Body of pancreas (tissue), 4 donors: ENCODE results near the gene KDR.

ENCODE experiments used
- CTCF ChIP-seq, 7 experiments: fragments of 450-650 bp in 4 of 7; fragments of 200-600 bp in 3 of 7; sonication (generic) in 3 of 7; IDR thresholded peaks; one replicate each; pipeline ENCODE4 v1.5.1; 2016 to 2019; ENCODE audit warnings: antibody characterized with exemption in 7 of 7
- POLR2A ChIP-seq, 3 donors: fragments of 450-650 bp; IDR thresholded peaks; one replicate each; pipeline ENCODE4 v1.6.1; 2016; ENCODE audit warnings: antibody characterized with exemption in 3 of 3, mild to moderate bottlenecking in 2 of 3

DNA sequence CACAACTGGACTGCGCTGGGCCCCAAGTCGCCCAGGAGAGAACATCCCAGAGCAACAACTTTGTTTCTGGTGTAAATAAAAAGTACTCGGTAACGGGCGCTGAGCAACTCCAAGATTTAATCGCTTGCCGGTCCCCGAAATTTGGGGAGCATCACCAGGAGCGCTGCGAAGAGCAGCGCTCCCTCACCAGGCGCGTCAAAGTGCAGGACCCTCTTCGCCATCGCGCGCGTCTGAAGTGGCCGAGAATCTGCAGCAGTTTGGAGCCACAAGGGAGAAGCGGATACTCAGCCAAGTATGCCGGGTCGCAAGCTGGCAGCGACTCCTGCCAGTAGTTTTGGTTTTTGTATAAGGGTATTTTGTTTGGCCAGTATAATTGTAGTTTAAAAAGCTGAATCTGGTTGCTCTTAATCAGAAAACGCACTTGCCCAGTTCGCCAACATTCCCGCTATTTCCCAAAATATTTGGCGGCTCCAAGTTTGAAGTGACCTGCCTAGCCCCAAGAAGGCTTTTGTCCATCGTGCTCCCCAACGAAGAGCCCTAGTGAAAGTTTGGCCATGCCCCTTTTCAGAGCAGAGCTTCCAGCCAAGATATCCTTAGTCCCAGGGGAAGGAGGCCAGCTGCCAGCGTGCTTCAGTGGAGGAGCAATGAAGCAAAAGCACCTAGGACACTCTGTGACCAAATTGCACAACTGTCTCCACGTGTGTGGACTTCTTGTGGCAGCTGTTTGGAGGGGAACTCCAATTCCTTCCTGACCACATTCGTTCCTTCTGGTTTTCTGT, 557 bp upstream of the KDR start:
- TF ChIP-seq CTCF (IDR thresholded peaks at IDR 0.05) (no peak), POLR2A (IDR thresholded peaks at IDR 0.05) (no peak)
